IMR-90 (cell line): Measurements from ENCODE around the gene VIT. TPM values are rescaled to one million over a fixed set of nuclear protein-coding genes. Genes with fewer than 3 reads are reported as not detected.

Source experiments
- ATAC-seq: fragments of 200-7000 bp; cut with Tn5 transposase; 2 replicates; pipeline ENCODE4 v1.9.1; 2020; ENCODE audit warnings: low read depth, mild to moderate bottlenecking, moderate library complexity
- BruUV-seq: library from RNA; stranded (reverse); fragments of 400-500 nt; replicated peaks from 2 replicates; lab custom pipeline; 2021; lab: Mats Ljungman, UMichigan
- CTCF ChIA-PET: fragments of 300-600 bp; formaldehyde crosslinking; extraction: SDS; loops from one replicate; lab custom pipeline; 2021; ENCODE audit warnings: antibody characterized with exemption; lab: Yijun Ruan, JAX
- POLR2A ChIA-PET: fragments of 300-600 bp; sonication (Branson Sonifier 250); formaldehyde crosslinking; loops from one replicate; lab custom pipeline; 2022; ENCODE audit warnings: antibody characterized with exemption; ENCODE audit not compliant: unreplicated experiment; lab: Charles Lee
- DNase-seq: peaks from one replicate; pipeline ENCODE4 v3.0.0; 2013
- H2AFZ ChIP-seq: replicated peaks from 2 replicates; pipeline ENCODE3; 2013; ENCODE audit warnings: low read length, mild to moderate bottlenecking; ENCODE audit not compliant: poor library complexity
- H2AK5ac ChIP-seq: 2 replicates; pipeline ENCODE4 v1.6.1; 2013; ENCODE audit warnings: low read depth, low read length, inconsistent platforms
- H2AK9ac ChIP-seq: replicated peaks from 2 replicates; pipeline ENCODE3; 2013; ENCODE audit warnings: mild to moderate bottlenecking, low read depth, low read length, moderate library complexity; ENCODE audit not compliant: poor library complexity
- H2BK120ac ChIP-seq: 2 replicates; pipeline ENCODE4 v1.6.1; 2013; ENCODE audit warnings: low read depth, low read length, inconsistent platforms
- H2BK15ac ChIP-seq: 3 replicates; pipeline ENCODE4 v1.6.1; 2013; ENCODE audit warnings: low read depth, low read length, inconsistent platforms
- H2BK20ac ChIP-seq: 2 replicates; pipeline ENCODE4 v1.6.1; 2013; ENCODE audit warnings: low read depth, mild to moderate bottlenecking, inconsistent platforms, low read length, moderate library complexity
- H2BK5ac ChIP-seq: 2 replicates; pipeline ENCODE4 v1.6.1; 2013; ENCODE audit warnings: mild to moderate bottlenecking, low read depth, low read length, inconsistent platforms; ENCODE audit not compliant: poor library complexity, severe bottlenecking
- H3K14ac ChIP-seq: replicated peaks from 2 replicates; pipeline ENCODE4 v1.6.1; 2013; ENCODE audit warnings: low read depth, low read length, inconsistent platforms
- H3K18ac ChIP-seq: 2 replicates; pipeline ENCODE4 v1.6.1; 2013; ENCODE audit warnings: low read depth, low read length, control low read depth
- H3K23ac ChIP-seq: 2 replicates; pipeline ENCODE4 v1.6.1; 2013; ENCODE audit warnings: low read depth, low read length, inconsistent platforms
- H3K27ac ChIP-seq: 2 replicates; pipeline ENCODE4 v1.5.1; 2013; ENCODE audit warnings: mild to moderate bottlenecking, control low read depth, low read length; ENCODE audit not compliant: insufficient read depth
- H3K27me3 ChIP-seq: 2 replicates; pipeline ENCODE4 v1.6.1; 2013; ENCODE audit warnings: low read length; ENCODE audit not compliant: control insufficient read depth, insufficient read depth
- H3K36me3 ChIP-seq: 2 replicates; pipeline ENCODE4 v1.6.1; 2013; ENCODE audit warnings: low read length, mixed read lengths; ENCODE audit not compliant: control insufficient read depth, insufficient read depth
- H3K4ac ChIP-seq: 2 replicates; pipeline ENCODE4 v1.6.1; 2013; ENCODE audit warnings: low read depth, low read length, inconsistent platforms
- H3K4me1 ChIP-seq: 2 replicates; pipeline ENCODE4 v1.6.1; 2013; ENCODE audit warnings: low read length, mixed read lengths; ENCODE audit not compliant: control insufficient read depth, insufficient read depth
- H3K4me2 ChIP-seq: 2 replicates; pipeline ENCODE4 v1.6.1; 2013; ENCODE audit warnings: low read depth, mild to moderate bottlenecking, control low read depth, low read length, moderate library complexity
- H3K4me3 ChIP-seq: 2 replicates; pipeline ENCODE4 v1.5.1; 2013; ENCODE audit warnings: low read depth, mild to moderate bottlenecking, control low read depth, low read length, moderate library complexity; ENCODE audit not compliant: insufficient read depth
- H3K56ac ChIP-seq: 2 replicates; pipeline ENCODE4 v1.6.1; 2013; ENCODE audit warnings: low read length, inconsistent platforms; ENCODE audit not compliant: insufficient read depth; ENCODE audit errors: extremely low read depth
- H3K79me1 ChIP-seq, 2 experiments: 2 replicates each; pipeline ENCODE4 v1.6.1; 2013; ENCODE audit warnings: low read length in 2 of 2, inconsistent platforms in 1 of 2, low read depth in 1 of 2
- H3K9ac ChIP-seq: 2 replicates; pipeline ENCODE4 v1.6.1; 2013; ENCODE audit warnings: low read depth, low read length, control low read depth
- H3K9me1 ChIP-seq: 2 replicates; pipeline ENCODE4 v1.6.1; 2013; ENCODE audit warnings: low read length, inconsistent platforms; ENCODE audit not compliant: insufficient read depth
- H3K9me3 ChIP-seq: 2 replicates; pipeline ENCODE4 v1.6.1; 2013; ENCODE audit warnings: low read length; ENCODE audit not compliant: control insufficient read depth, insufficient read depth
- H4K20me1 ChIP-seq: 2 replicates; pipeline ENCODE4 v1.6.1; 2013; ENCODE audit warnings: low read length, inconsistent platforms; ENCODE audit not compliant: insufficient read depth
- H4K5ac ChIP-seq: 2 replicates; pipeline ENCODE4 v1.6.1; 2013; ENCODE audit warnings: mild to moderate bottlenecking, low read depth, low read length, control low read depth
- H4K8ac ChIP-seq, 2 experiments: 2 replicates each; pipeline ENCODE4 v1.6.1; 2013; ENCODE audit warnings: low read depth in 2 of 2, low read length in 2 of 2, control low read depth in 1 of 2, inconsistent platforms in 1 of 2
- H4K91ac ChIP-seq: 2 replicates; pipeline ENCODE4 v1.6.1; 2013; ENCODE audit warnings: low read depth, low read length, inconsistent platforms; ENCODE audit not compliant: insufficient read depth
- BHLHE40 ChIP-seq: fragments of 150-350 bp; IDR thresholded peaks from 2 replicates; pipeline ENCODE4 v1.6.1; 2016; ENCODE audit warnings: mild to moderate bottlenecking, low read depth, low read length
- CEBPB ChIP-seq: IDR thresholded peaks from 2 replicates; pipeline ENCODE4 v1.6.1; 2012; ENCODE audit warnings: low read depth, low read length, improper control_type of control experiment
- CHD1 ChIP-seq: IDR thresholded peaks from 2 replicates; pipeline ENCODE4 v1.6.1; 2012; ENCODE audit warnings: low read depth, low read length, improper control_type of control experiment
- CTCF ChIP-seq: conservative IDR thresholded peaks from 2 replicates; pipeline ENCODE4 v1.5.1; 2012; ENCODE audit warnings: mild to moderate bottlenecking, low read depth, low read length, improper control_type of control experiment
- ELK1 ChIP-seq: fragments of 150-350 bp; IDR thresholded peaks from 2 replicates; pipeline ENCODE4 v1.6.1; 2016; ENCODE audit warnings: low read depth, mild to moderate bottlenecking, low read length, moderate library complexity, borderline replicate concordance
- FOS ChIP-seq: fragments of 150-350 bp; IDR thresholded peaks from 2 replicates; pipeline ENCODE4 v1.6.1; 2016; ENCODE audit warnings: low read depth, low read length
- MAFK ChIP-seq: IDR thresholded peaks from 2 replicates; pipeline ENCODE4 v1.6.1; 2012; ENCODE audit warnings: low read depth, low read length, improper control_type of control experiment
- MAZ ChIP-seq: IDR thresholded peaks from 2 replicates; pipeline ENCODE4 v1.6.1; 2012; ENCODE audit warnings: low read depth, mild to moderate bottlenecking, low read length, improper control_type of control experiment, moderate library complexity, borderline replicate concordance
- MXI1 ChIP-seq: IDR thresholded peaks from 2 replicates; pipeline ENCODE4 v1.6.1; 2012; ENCODE audit warnings: low read depth, mild to moderate bottlenecking, low read length, moderate library complexity, borderline replicate concordance
- NFE2L2 ChIP-seq: fragments of 150-350 bp; IDR thresholded peaks from 2 replicates; pipeline ENCODE4 v1.6.1; 2016; ENCODE audit warnings: low read depth, mild to moderate bottlenecking, low read length
- POLR2A ChIP-seq: IDR thresholded peaks from 2 replicates; pipeline ENCODE4 v1.6.1; 2012; ENCODE audit warnings: mild to moderate bottlenecking, low read depth, low read length
- RAD21 ChIP-seq: IDR thresholded peaks from 2 replicates; pipeline ENCODE4 v1.6.1; 2012; ENCODE audit warnings: low read length, improper control_type of control experiment
- RCOR1 ChIP-seq: IDR thresholded peaks from 2 replicates; pipeline ENCODE4 v1.6.1; 2012; ENCODE audit warnings: mild to moderate bottlenecking, low read length, improper control_type of control experiment; ENCODE audit not compliant: insufficient replicate concordance
- RFX5 ChIP-seq: IDR thresholded peaks from 2 replicates; pipeline ENCODE4 v1.8.0; 2012; ENCODE audit warnings: low read depth, mild to moderate bottlenecking, low read length, moderate library complexity
- SMC3 ChIP-seq: fragments of 150-350 bp; IDR thresholded peaks from 2 replicates; pipeline ENCODE4 v1.6.1; 2016; ENCODE audit warnings: low read depth, mild to moderate bottlenecking, antibody characterized with exemption, low read length, moderate library complexity
- USF2 ChIP-seq: fragments of 150-350 bp; IDR thresholded peaks from 2 replicates; pipeline ENCODE4 v1.6.1; 2017; ENCODE audit warnings: mild to moderate bottlenecking, antibody characterized with exemption, low read length, low read depth
- WGBS, 2 experiments: methylation state at CpG; one replicate each; pipeline versions ENCODE4 v1.1.5 to v1.1.7; 2013; ENCODE audit warnings: missing lambda C conversion rate in 2 of 2; ENCODE audit not compliant: insufficient read length in 1 of 2; ENCODE audit errors: extremely low coverage in 2 of 2; 5-methylcytosine and 5-hydroxymethylcytosine counted together
- dilution Hi-C: fragments of 300-500 bp; cut with HindIII; formaldehyde crosslinking; loops from one replicate; pipeline ENCODE4 v1.14.3; 2018; ENCODE audit warnings: low sequenced_read_pairs; ENCODE audit not compliant: unreplicated experiment
- in situ Hi-C: fragments of 300-500 bp; cut with MboI; formaldehyde crosslinking; loops from 3 replicates; pipeline ENCODE4 v1.14.3; 2019; ENCODE audit warnings: low sequenced_read_pairs, inconsistent platforms, mixed read lengths
- intact Hi-C: fragments of 100-400 bp; cut with micrococcal nuclease; formaldehyde crosslinking; loops from 2 replicates; pipeline ENCODE4 v1.10.0; 2022
- polyA plus RNA-seq, 3 experiments: library from polyadenylated mRNA; depleted of rRNA; stranded (reverse); fragments of >200 nt; gene quantifications; 2 replicates each; pipeline ENCODE4 v1.2.3, GENCODE V29; 2012; ENCODE audit warnings: low replicate concordance in 1 of 3
- total RNA-seq: library from RNA; depleted of rRNA; stranded (reverse); fragments of >200 nt; gene quantifications from 2 replicates; pipeline ENCODE4 v1.2.3, GENCODE V29; 2012

Gene VIT
- total and polyA plus RNA-seq, 2 of the 4 experiments (the other 2 are of a cell fraction), result under 0.01 TPM; not detected in 1

DNA sequence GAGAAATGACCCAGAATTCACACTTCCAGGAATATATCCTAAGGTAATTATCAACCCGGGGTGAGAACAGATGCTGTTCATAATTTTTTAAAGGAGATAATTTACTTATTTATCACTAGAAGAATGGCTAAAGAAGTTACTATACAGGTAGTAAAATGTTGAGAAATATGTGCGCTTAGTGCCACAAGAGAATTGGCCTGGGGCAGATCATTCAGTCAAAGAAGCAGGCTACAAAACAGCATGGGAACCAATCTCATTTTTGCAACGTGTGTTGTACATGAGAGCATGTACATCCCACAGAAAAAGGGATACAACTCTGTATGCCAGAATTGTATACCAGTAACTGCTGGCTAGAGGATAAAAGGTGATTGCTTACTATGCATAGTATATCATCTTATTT is 75.2 kb downstream of the VIT start:
- H2BK20ac ChIP-seq, result no peak overlapping the region
- no peaks in the 10 kb centered on the region for H3K9me3 ChIP-seq
- no peak for TF ChIP-seq SMC3
- no peak for TF ChIP-seq MAZ
- no peak for TF ChIP-seq BHLHE40
- TF ChIP-seq FOS, result no peak
- TF ChIP-seq NFE2L2, result no peak
- no peak for TF ChIP-seq USF2
- TF ChIP-seq ELK1, result no peak
- no peak for TF ChIP-seq CTCF
- no peak for TF ChIP-seq RFX5
- TF ChIP-seq CEBPB, result no peak
- TF ChIP-seq MAFK, result no peak
- no peak for TF ChIP-seq MXI1
- no peak for TF ChIP-seq POLR2A
- TF ChIP-seq RCOR1, result no peak
- no peak for TF ChIP-seq CHD1
- no peak for TF ChIP-seq RAD21
- no peaks in the 10 kb centered on the region for H4K20me1 ChIP-seq
- H3K9me1 ChIP-seq, result no peaks in the 10 kb centered on the region
- H3K9ac ChIP-seq, result no peak overlapping the region
- no peak overlapping the region for H2AK5ac ChIP-seq
- H2AFZ ChIP-seq, result no peak overlapping the region
- in situ Hi-C loops (no loop called here), intact Hi-C loops (no loop called here), dilution Hi-C loops (no loop called here)
- H3K56ac ChIP-seq, result no peak overlapping the region
- no peak for DNase-seq
- ChIA-PET CTCF (interaction anchor here (0.6 to 1.1 kb wide), 3 partner anchors 14 to 244 kb away, joined by 3 read pairs; no protein-coding TSS in a partner anchor), POLR2A (interaction anchor here (0.6 kb wide), 1 partner anchor 443 kb away, joined by 3 read pairs; no protein-coding TSS in a partner anchor)
- H4K91ac ChIP-seq, result no peak overlapping the region
- H3K27me3 ChIP-seq, result peaks cover 21% of the 10 kb centered on the region
- H2BK5ac ChIP-seq, result no peak overlapping the region
- no peaks in the 10 kb centered on the region for H3K36me3 ChIP-seq
- no peak overlapping the region for H2BK120ac ChIP-seq
- H3K4me2 ChIP-seq, result no peak overlapping the region
- no peak overlapping the region for H3K4me3 ChIP-seq
- WGBS, 2 experiments, result 100% methylated on average over 1 of the region's 3 CpGs; no CpG with 5 or more reads in 1 of the 2 experiments
- ATAC-seq, result no peak
- H3K79me1 ChIP-seq, result no peaks in the 10 kb centered on the region
- no peak overlapping the region for H3K18ac ChIP-seq
- H4K5ac ChIP-seq, result no peak overlapping the region
- no TSS peak for BruUV-seq
- no peak overlapping the region for H3K4ac ChIP-seq
- H2BK15ac ChIP-seq, result no peak overlapping the region
- no peak overlapping the region for H3K14ac ChIP-seq
- no peak overlapping the region for H2AK9ac ChIP-seq
- H4K8ac ChIP-seq, result no peak overlapping the region
- no peak overlapping the region for H3K27ac ChIP-seq
- no peak overlapping the region for H3K23ac ChIP-seq
- no peaks in the 10 kb centered on the region for H3K4me1 ChIP-seq
